Testis (tissue), 3 donors: ENCODE data around the gene GPD1. TPM values are rescaled to one million over a fixed set of nuclear protein-coding genes. Genes with fewer than 3 reads are reported as not detected.

Experiments
- DNase-seq: peaks from one replicate; pipeline ENCODE4 v3.0.0-alpha.2; 2019
- H3K27ac ChIP-seq, 2 donors: fragments of 200-600 bp; sonication (generic); one replicate each; pipeline ENCODE4 v1.5.1; 2019
- H3K27me3 ChIP-seq: fragments of 200-600 bp; sonication (generic); one replicate; pipeline ENCODE4 v1.5.1; 2019
- H3K36me3 ChIP-seq: fragments of 200-600 bp; sonication (generic); one replicate; pipeline ENCODE4 v1.5.1; 2017; ENCODE audit warnings: low read depth; ENCODE audit errors: missing control alignments
- H3K4me1 ChIP-seq: fragments of 200-600 bp; sonication (generic); one replicate; pipeline ENCODE4 v1.5.1; 2019
- H3K4me3 ChIP-seq, 2 donors: fragments of 200-600 bp; sonication (generic); one replicate each; pipeline ENCODE4 v1.5.1; 2017 to 2019
- H3K9me3 ChIP-seq: fragments of 200-600 bp; sonication (generic); one replicate; pipeline ENCODE4 v1.5.1; 2017
- POLR2A ChIP-seq: fragments of 450-650 bp; IDR thresholded peaks from one replicate; pipeline ENCODE4 v1.6.1; 2017; ENCODE audit warnings: antibody characterized with exemption, mild to moderate bottlenecking, moderate library complexity
- WGBS, 2 donors: methylation state at CpG; one replicate each; pipeline ENCODE4 v1.1.5; 2018; 5-methylcytosine and 5-hydroxymethylcytosine counted together
- intact Hi-C: fragments of 100-400 bp; cut with DNase I; formaldehyde crosslinking; loops from one replicate; pipeline ENCODE4 v1.15.1; 2023; ENCODE audit warnings: low total_unique reads
- polyA plus RNA-seq: library from polyadenylated mRNA; stranded (reverse); fragments of 350-450 nt; fragmentation: Illumina TruSeq; extraction: RNeasy Lipid Tissue Mini Kit (QIAGEN cat#74804); gene quantifications from one replicate; pipeline ENCODE4 v1.2.3, GENCODE V29; 2014; ENCODE audit warnings: low read depth, low replicate concordance; ENCODE audit not compliant: insufficient read depth
- total RNA-seq, 2 donors: library from RNA; depleted of rRNA; stranded (reverse); fragments of >200 nt; gene quantifications; one replicate each; pipeline ENCODE4 v1.2.3, GENCODE V29; 2016
- TF ChIP-seq, protein P1 (sequence below), 3 experiments: fragments of 450-650 bp in 2 of 3; fragments of 200-600 bp in 1 of 3; sonication (generic) in 1 of 3; IDR thresholded peaks; one replicate each; pipeline ENCODE4 v1.5.1; 2016 to 2019; ENCODE audit warnings: antibody characterized with exemption in 3 of 3, mild to moderate bottlenecking in 2 of 3, moderate library complexity in 1 of 3

GPD1 gene
- total and polyA plus RNA-seq, 3 donors from 2014 or later: 2.1 to 3.1 (median 2.4) TPM

DNA sequence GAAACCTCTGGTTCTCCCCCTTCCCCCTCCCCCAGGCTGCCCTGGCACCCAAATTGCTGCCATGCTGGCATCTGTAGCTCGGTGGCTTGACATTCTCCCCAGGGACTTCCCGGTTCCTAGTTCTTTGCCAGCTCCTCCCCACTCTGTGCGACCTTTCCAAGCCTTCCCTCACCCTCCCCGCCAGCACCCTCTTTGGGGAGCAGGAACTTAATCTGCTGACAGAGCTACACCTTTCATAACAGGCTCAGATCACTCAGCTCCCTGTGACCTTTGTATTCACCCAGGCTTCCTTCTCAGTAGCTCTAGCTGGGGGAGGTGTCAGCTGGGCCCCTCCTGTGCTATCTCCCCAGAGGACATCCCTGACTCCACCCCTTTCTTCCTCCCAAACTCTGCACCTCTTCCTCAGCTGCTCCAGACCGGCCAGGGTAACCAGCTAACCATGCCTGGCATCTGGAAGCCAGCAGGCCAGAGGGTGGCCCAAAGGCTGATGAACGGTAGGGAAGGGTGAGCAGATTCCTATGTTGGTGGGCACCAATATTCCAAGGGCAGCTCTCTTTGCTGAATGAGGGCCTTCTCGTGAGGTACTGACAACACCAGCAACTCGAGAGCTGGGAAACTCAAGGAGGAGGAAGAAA is 6.4 kb downstream of the GPD1 start:
- WGBS, 2 donors: 60 to 68% methylated on average over 7 to 8 of the region's 8 CpGs
- H3K4me1 ChIP-seq: peaks cover 16% of the 10 kb centered on the region
- H3K27me3 ChIP-seq: no peaks in the 10 kb centered on the region
- no peak for DNase-seq
- no peak overlapping the region for H3K4me3 ChIP-seq
- H3K9me3 ChIP-seq: no peaks in the 10 kb centered on the region
- TF ChIP-seq POLR2A: no peak
- TF ChIP-seq, protein P1, sequence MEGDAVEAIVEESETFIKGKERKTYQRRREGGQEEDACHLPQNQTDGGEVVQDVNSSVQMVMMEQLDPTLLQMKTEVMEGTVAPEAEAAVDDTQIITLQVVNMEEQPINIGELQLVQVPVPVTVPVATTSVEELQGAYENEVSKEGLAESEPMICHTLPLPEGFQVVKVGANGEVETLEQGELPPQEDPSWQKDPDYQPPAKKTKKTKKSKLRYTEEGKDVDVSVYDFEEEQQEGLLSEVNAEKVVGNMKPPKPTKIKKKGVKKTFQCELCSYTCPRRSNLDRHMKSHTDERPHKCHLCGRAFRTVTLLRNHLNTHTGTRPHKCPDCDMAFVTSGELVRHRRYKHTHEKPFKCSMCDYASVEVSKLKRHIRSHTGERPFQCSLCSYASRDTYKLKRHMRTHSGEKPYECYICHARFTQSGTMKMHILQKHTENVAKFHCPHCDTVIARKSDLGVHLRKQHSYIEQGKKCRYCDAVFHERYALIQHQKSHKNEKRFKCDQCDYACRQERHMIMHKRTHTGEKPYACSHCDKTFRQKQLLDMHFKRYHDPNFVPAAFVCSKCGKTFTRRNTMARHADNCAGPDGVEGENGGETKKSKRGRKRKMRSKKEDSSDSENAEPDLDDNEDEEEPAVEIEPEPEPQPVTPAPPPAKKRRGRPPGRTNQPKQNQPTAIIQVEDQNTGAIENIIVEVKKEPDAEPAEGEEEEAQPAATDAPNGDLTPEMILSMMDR (IDR thresholded peaks at IDR 0.05): no peak
- intact Hi-C loops: no loop called here
- no peaks in the 10 kb centered on the region for H3K36me3 ChIP-seq
- peak overlapping the region in 1 of 2 donors; percentile 53 for H3K27ac ChIP-seq

DNA sequence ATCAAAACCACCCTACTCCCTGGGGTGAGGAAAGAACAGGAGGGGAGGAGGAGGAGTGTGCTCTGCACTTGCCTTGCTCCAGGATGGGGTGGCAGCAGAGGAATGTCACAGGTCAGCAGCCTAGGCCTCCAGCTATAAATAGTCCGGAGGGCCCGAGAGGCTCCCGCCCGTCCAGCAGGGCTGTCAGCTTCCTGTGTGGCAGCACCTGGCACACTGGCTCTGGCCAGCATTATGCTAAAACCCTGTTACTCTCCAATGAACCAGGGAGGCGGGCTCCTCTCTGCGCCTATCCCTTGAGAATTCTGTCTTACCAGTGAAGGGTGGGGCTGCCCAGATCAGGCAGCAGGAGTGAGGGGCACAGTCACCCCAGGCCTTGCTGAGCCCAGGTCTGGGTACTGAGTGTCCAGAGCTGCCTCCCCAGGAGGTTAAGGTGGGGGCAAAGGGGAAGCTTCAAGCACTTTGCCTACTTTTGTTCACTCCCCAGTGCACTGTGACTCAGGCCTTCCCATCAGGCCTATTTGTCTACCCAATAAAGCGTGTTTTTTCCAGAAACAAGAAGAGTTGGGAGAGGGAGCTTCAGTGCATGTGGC is 7.0 kb downstream of the GPD1 start:
- TF ChIP-seq POLR2A: no peak
- TF ChIP-seq, protein P1 (IDR thresholded peaks at IDR 0.05): no peak
- peaks cover 16% of the 10 kb centered on the region for H3K4me1 ChIP-seq
- no peaks in the 10 kb centered on the region for H3K9me3 ChIP-seq
- DNase-seq: peak; percentile 58
- peak overlapping the region in 1 of 2 donors; percentile 53 for H3K27ac ChIP-seq
- intact Hi-C loops: no loop called here
- 28 to 30% methylated on average over 6 to 7 of the region's 7 CpGs for WGBS, 2 donors
- peak overlapping the region in 1 of 2 donors; percentile 88 for H3K4me3 ChIP-seq
- H3K36me3 ChIP-seq: no peaks in the 10 kb centered on the region
- no peaks in the 10 kb centered on the region for H3K27me3 ChIP-seq

DNA sequence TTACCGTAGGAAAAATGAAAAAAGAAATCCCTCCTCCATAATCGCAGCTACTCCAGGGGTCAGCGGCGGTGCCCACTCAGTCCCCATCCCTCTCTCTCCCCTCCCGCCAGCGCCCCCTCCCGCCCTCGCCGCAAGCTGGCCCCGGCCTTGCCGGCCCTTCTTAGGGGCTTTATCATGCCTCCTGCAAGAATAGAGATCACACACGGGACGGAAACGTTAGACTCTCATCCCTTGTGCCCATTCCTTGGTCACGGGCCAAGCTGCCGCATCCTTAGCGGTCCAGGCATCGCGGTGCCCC is 7.5 kb downstream of the GPD1 start:
- no peak for TF ChIP-seq POLR2A
- TF ChIP-seq, protein P1 (IDR thresholded peaks at IDR 0.05): no peak
- intact Hi-C loops: no loop called here
- peak overlapping the region; percentile 24 to 88 for H3K4me3 ChIP-seq
- peak overlapping the region in 1 of 2 donors; percentile 53 for H3K27ac ChIP-seq
- no peaks in the 10 kb centered on the region for H3K9me3 ChIP-seq
- H3K4me1 ChIP-seq: peaks cover 16% of the 10 kb centered on the region
- 7 to 8% methylated on average over 19 of the region's 19 CpGs for WGBS, 2 donors
- H3K36me3 ChIP-seq: no peaks in the 10 kb centered on the region
- no peak for DNase-seq
- no peaks in the 10 kb centered on the region for H3K27me3 ChIP-seq

DNA sequence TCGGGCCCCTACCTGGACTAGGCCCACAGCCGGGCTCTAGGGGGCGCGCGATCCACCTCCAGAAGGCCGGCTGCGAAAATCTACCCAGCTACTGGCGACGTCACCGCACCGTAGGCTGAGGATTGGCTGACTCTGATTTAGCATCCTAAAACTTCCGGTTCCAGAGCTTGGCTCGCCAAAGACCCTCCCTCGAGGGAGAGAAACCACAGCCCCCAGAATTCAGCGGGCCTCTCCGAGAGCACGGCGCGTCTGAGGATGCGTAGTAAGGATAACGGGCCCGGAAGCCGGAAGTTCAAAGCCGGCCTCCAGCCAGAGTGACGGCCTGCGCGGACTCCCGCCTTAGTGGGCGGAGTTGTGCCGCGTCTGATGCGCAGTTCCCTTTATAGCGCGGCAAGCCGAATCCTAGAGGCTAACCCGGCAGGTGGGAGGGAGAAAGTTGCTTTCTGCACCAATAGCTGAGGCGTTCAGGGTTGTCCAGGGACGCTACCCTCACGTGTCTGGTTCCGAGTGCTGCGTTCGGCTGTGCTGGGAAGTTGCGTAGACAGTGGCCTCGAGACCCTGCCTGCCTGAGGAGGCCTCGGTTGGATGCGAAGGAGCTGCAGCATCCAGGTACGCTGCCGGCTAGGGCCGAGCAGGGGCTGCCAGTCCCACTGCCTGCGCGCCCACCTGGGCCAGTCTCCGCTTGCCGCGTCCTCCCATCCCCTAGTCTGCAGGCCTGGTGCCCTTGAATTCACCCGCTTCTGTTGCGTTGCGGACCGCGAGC is 8.1 kb downstream of the GPD1 start, which contains the start of gene COX14:
TSS of gene COX14 (plus strand) at position 544 of the 763 bp plus-strand sequence. CDS start 7,808 bp downstream, outside the sequence.
- H3K4me3 ChIP-seq: peak within 1 kb of the TSS; percentile 72 to 88
- no peaks in the 10 kb centered on the region for H3K27me3 ChIP-seq
- 0% methylated on average over 46 to 56 of the region's 59 CpGs for WGBS, 2 donors
- H3K9me3 ChIP-seq: no peaks in the 10 kb centered on the region
- DNase-seq: peak; percentile 100
- H3K27ac ChIP-seq: peak within 1 kb of the TSS; percentile 69 to 86
- TF ChIP-seq, protein P1 (IDR thresholded peaks at IDR 0.05): peak; percentile 83 to 94 (median 91)
- TF ChIP-seq POLR2A: peak; percentile 66
- intact Hi-C loops: no loop called here
- peaks cover 18% of the 10 kb centered on the region for H3K4me1 ChIP-seq
- no peaks in the 10 kb centered on the region for H3K36me3 ChIP-seq
